ENCODE data around the gene SHROOM2.

Gene SHROOM2

DNA sequence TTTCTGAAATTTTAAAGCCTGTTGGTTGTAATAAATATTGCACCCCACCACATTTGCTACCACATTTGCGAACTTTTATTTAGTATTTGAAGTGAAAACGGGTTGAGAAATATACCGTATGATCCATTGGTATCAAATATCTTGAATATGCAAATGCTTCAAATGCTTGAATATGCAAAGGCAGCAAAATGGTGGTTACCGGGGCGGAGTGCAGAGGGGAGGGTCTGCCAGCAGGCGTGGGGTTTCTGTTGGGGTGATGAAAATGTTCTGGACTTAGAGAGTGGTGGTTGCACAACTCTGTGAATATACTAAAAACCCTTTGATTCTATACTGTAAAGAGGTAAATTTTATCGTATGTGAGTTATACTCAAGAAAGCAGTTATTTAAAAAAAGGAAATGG is 35.3 kb downstream of the SHROOM2 start:
- TF ChIP-seq ZNF157 (tag by site-specific recombination; IDR thresholded peaks at IDR 0.05), result no peak
- no peak for TF ChIP-seq ZFP69B (tag by site-specific recombination; IDR thresholded peaks at IDR 0.05)
- no peak for TF ChIP-seq ZNF366 (tag by site-specific recombination; conservative IDR thresholded peaks at IDR 0.05)
- no peak for TF ChIP-seq ZNF660 (tag by site-specific recombination; IDR thresholded peaks at IDR 0.05)
- Histone ChIP-seq H3K9me3 (ENCODE audit: control insufficient read depth, insufficient read depth, low read depth, low read length) (no peaks in the 10 kb centered on the region), H3K4me1 (ENCODE audit: control insufficient read depth, insufficient read depth, low read length) (no peaks in the 10 kb centered on the region), H3K27ac (ENCODE audit: extremely low read depth, low read depth, low read length) (no peak overlapping the region), H3K4me3 (ENCODE audit: low read depth, low read length) (no peak overlapping the region), H3K36me3 (ENCODE audit: control insufficient read depth in 2 of 2, insufficient read depth in 1 of 2, low read length in 2 of 2) (no peaks in the 10 kb centered on the region)
- POLR2A ChIA-PET, result interaction anchor here (0.6 kb wide), 1 partner anchor 437 kb away, joined by 3 read pairs; no protein-coding TSS in a partner anchor
- CTCF ChIA-PET, result no interaction called here

GRCh38 chrX:9824554-9824953 is 38.3 kb downstream of the SHROOM2 start:
- H3K9me3 ChIP-seq (ENCODE audit: control insufficient read depth, insufficient read depth, low read depth, low read length), result no peaks in the 10 kb centered on the region
- ChIA-PET POLR2A (no interaction called here), CTCF (no interaction called here)
- H3K36me3 ChIP-seq (ENCODE audit: control insufficient read depth in 2 of 2, insufficient read depth in 1 of 2, low read length in 2 of 2), result no peaks in the 10 kb centered on the region
- no peak for TF ChIP-seq ZNF433 (tag by site-specific recombination; IDR thresholded peaks at IDR 0.05; ENCODE audit: low read depth)
- no peak for TF ChIP-seq ZNF24 (tag by site-specific recombination; IDR thresholded peaks at IDR 0.05)
- H3K4me1 ChIP-seq (ENCODE audit: control insufficient read depth, insufficient read depth, low read length), result no peaks in the 10 kb centered on the region
- H3K4me3 ChIP-seq (ENCODE audit: low read depth, low read length), result no peak overlapping the region
- no peak overlapping the region for H3K27ac ChIP-seq (ENCODE audit: extremely low read depth, low read depth, low read length)

GRCh38 chrX:9825129-9825790 is 39.0 kb downstream of the SHROOM2 start:
- Histone ChIP-seq H3K27ac (ENCODE audit: extremely low read depth, low read depth, low read length) (no peak overlapping the region), H3K4me1 (ENCODE audit: control insufficient read depth, insufficient read depth, low read length) (no peaks in the 10 kb centered on the region), H3K9me3 (ENCODE audit: control insufficient read depth, insufficient read depth, low read depth, low read length) (no peaks in the 10 kb centered on the region), H3K36me3 (ENCODE audit: control insufficient read depth in 2 of 2, insufficient read depth in 1 of 2, low read length in 2 of 2) (no peaks in the 10 kb centered on the region), H3K4me3 (ENCODE audit: low read depth, low read length) (no peak overlapping the region)
- ChIA-PET POLR2A (no interaction called here), CTCF (no interaction called here)
- TF ChIP-seq, protein P1, sequence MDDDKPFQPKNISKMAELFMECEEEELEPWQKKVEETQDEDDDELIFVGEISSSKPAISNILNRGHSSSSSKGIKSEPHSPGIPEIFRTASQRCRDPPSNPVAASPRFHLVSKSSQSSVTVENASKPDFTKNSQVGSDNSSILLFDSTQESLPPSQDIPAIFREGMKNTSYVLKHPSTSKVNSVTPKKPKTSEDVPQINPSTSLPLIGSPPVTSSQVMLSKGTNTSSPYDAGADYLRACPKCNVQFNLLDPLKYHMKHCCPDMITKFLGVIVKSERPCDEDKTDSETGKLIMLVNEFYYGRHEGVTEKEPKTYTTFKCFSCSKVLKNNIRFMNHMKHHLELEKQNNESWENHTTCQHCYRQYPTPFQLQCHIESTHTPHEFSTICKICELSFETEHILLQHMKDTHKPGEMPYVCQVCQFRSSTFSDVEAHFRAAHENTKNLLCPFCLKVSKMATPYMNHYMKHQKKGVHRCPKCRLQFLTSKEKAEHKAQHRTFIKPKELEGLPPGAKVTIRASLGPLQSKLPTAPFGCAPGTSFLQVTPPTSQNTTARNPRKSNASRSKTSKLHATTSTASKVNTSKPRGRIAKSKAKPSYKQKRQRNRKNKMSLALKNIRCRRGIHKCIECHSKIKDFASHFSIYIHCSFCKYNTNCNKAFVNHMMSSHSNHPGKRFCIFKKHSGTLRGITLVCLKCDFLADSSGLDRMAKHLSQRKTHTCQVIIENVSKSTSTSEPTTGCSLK (tag by site-specific recombination; IDR thresholded peaks at IDR 0.05), result no peak
- TF ChIP-seq ZNF768 (tag by site-specific recombination; IDR thresholded peaks at IDR 0.05) (no peak), ZNF155 (tag by site-specific recombination; IDR thresholded peaks at IDR 0.05) (no peak), PRDM2 (tag by site-specific recombination; IDR thresholded peaks at IDR 0.05; ENCODE audit: borderline replicate concordance) (no peak), ZNF518A (tag by site-specific recombination; conservative IDR thresholded peaks at IDR 0.05; ENCODE audit: low read depth) (no peak), ZNF18 (tag by site-specific recombination; IDR thresholded peaks at IDR 0.05) (no peak), ZNF560 (tag by site-specific recombination; IDR thresholded peaks at IDR 0.05; ENCODE audit: borderline replicate concordance) (no peak), ZNF610 (tag by site-specific recombination; IDR thresholded peaks at IDR 0.05; ENCODE audit: borderline replicate concordance) (no peak), ZNF670 (tag by site-specific recombination; IDR thresholded peaks at IDR 0.05; ENCODE audit: low read depth) (no peak), OSR2 (tag by site-specific recombination; IDR thresholded peaks at IDR 0.05) (no peak)

Measured in HEK293 (cell line).